Body of pancreas (tissue), 4 donors: ENCODE results near the gene UBE4A.

Experiments used
- POLR2A ChIP-seq, 3 donors: fragments of 450-650 bp; IDR thresholded peaks; one replicate each; pipeline ENCODE4 v1.6.1; 2016; ENCODE audit warnings: antibody characterized with exemption in 3 of 3, mild to moderate bottlenecking in 2 of 3
- TF ChIP-seq, protein P1 (sequence below), 7 experiments: fragments of 450-650 bp in 4 of 7; fragments of 200-600 bp in 3 of 7; sonication (generic) in 3 of 7; IDR thresholded peaks; one replicate each; pipeline ENCODE4 v1.5.1; 2016 to 2019; ENCODE audit warnings: antibody characterized with exemption in 7 of 7

DNA sequence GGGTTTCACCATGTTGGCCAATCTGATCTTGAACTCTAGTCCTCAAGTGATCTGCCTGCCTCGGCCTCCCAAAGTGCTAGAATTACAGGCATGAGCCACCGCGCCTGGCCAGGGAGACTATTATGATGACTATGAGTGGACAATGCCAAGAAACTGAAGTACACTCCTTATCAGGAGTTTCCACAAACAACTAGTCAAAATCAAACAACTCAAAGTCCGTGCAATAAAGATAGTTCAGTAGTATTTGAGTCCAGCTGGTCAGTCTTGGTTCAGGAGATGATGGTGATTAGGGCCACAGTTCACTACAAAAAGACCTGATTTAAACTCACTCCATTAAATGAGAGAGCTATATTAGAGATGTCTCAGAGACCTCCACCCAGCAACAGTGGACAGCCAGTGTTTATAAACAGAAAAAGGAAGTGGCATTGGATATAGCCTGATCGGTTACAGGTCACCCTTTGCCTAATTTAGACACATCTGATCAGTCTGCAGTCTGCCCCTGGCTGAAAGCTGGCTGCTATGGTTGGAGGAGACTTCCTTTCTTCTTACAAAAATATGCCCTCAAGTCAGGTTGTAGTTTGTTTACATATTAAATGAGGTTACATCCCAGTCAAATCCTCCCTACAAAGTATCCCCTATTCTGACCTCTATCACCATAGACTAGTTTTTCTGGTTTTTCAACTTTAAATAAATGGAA lies 37.9 kb upstream of the UBE4A start:
- TF ChIP-seq, protein P1, sequence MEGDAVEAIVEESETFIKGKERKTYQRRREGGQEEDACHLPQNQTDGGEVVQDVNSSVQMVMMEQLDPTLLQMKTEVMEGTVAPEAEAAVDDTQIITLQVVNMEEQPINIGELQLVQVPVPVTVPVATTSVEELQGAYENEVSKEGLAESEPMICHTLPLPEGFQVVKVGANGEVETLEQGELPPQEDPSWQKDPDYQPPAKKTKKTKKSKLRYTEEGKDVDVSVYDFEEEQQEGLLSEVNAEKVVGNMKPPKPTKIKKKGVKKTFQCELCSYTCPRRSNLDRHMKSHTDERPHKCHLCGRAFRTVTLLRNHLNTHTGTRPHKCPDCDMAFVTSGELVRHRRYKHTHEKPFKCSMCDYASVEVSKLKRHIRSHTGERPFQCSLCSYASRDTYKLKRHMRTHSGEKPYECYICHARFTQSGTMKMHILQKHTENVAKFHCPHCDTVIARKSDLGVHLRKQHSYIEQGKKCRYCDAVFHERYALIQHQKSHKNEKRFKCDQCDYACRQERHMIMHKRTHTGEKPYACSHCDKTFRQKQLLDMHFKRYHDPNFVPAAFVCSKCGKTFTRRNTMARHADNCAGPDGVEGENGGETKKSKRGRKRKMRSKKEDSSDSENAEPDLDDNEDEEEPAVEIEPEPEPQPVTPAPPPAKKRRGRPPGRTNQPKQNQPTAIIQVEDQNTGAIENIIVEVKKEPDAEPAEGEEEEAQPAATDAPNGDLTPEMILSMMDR (IDR thresholded peaks at IDR 0.05) = no peak
- TF ChIP-seq POLR2A (IDR thresholded peaks at IDR 0.05) = no peak
